NK-92 (cell line): ENCODE data around the gene CADPS.

Source experiments
- DNase-seq: peaks from one replicate; lab custom pipeline; 2025; ENCODE audit not compliant: unreplicated experiment; lab: John Stamatoyannopoulos, UW

The CADPS gene

GRCh38 chr3:62451211-62451887 is 423.9 kb downstream of the CADPS start:
- DNase-seq = no peak

- no peak for DNase-seq
Measured at GRCh38 chr3:62446337-62446940, 428.8 kb downstream of the CADPS start.

GRCh38 chr3:62445275-62445674 is 429.9 kb downstream of the CADPS start:
- no peak for DNase-seq

- DNase-seq = no peak
Measured at GRCh38 chr3:62439978-62440377, 435.2 kb downstream of the CADPS start.

GRCh38 chr3:62439176-62439813 is 435.9 kb downstream of the CADPS start:
- DNase-seq = no peak

GRCh38 chr3:62436785-62437184 is 438.4 kb downstream of the CADPS start:
- DNase-seq = no peak

GRCh38 chr3:62433396-62433795 is 441.8 kb downstream of the CADPS start:
- no peak for DNase-seq

- DNase-seq = no peak
Measured at GRCh38 chr3:62421207-62421606, 454.0 kb downstream of the CADPS start.

GRCh38 chr3:62416144-62416543 is 459.1 kb downstream of the CADPS start:
- no peak for DNase-seq

- no peak for DNase-seq
Measured at GRCh38 chr3:62415312-62415801, 459.9 kb downstream of the CADPS start.

GRCh38 chr3:62414786-62415185 is 460.4 kb downstream of the CADPS start:
- DNase-seq = no peak

- DNase-seq = no peak
Measured at GRCh38 chr3:62413687-62414086, 461.5 kb downstream of the CADPS start.

- DNase-seq = no peak
Measured at GRCh38 chr3:62406945-62407344, 468.3 kb downstream of the CADPS start.

GRCh38 chr3:62405566-62405965 is 469.6 kb downstream of the CADPS start:
- no peak for DNase-seq

- no peak for DNase-seq
Measured at GRCh38 chr3:62405135-62405534, 470.1 kb downstream of the CADPS start.

- no peak for DNase-seq
Measured at GRCh38 chr3:62404321-62404720, 470.9 kb downstream of the CADPS start.

GRCh38 chr3:62403765-62404164 is 471.5 kb downstream of the CADPS start:
- DNase-seq = no peak

GRCh38 chr3:62392626-62393292 is 482.5 kb downstream of the CADPS start:
- DNase-seq = no peak

- DNase-seq = no peak
Measured at GRCh38 chr3:62387251-62387650, 488.0 kb downstream of the CADPS start.

- DNase-seq = no peak
Measured at GRCh38 chr3:62379321-62379798, 495.9 kb downstream of the CADPS start.

GRCh38 chr3:62378921-62379320 is 496.3 kb downstream of the CADPS start:
- DNase-seq = no peak
